ENCODE results near the gene ENGASE.
A peak's percentile ranks its signal among the peaks of the same experiment; 100 is the strongest.

Gene ENGASE

DNA sequence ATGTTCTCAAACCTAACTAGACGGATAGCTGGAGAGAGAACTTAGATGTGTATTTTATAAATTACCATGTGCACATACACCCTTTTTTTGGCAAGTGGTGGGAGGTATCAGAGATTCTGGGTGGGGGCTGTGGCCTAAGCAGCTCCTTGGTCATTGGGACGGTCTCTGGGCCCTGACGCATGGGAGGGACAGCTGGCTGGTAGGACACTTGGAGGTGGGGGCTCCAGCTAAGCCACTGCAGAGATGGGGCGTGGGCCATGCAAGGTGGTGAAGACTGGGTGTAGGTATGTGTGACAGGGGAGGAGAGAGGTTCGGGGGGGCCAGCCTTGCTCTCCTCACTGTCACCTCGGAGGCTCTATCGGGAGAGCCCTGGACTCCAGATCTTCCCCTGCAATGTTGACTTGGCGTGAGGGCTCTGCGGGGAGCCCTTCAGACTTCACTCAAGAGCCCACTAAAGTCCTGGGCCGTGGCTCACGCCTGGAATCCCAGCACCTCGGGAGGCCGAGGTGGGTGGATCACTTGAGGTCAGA, 33.5 kb upstream of the ENGASE start:
- DNase-seq, result no peak

DNA sequence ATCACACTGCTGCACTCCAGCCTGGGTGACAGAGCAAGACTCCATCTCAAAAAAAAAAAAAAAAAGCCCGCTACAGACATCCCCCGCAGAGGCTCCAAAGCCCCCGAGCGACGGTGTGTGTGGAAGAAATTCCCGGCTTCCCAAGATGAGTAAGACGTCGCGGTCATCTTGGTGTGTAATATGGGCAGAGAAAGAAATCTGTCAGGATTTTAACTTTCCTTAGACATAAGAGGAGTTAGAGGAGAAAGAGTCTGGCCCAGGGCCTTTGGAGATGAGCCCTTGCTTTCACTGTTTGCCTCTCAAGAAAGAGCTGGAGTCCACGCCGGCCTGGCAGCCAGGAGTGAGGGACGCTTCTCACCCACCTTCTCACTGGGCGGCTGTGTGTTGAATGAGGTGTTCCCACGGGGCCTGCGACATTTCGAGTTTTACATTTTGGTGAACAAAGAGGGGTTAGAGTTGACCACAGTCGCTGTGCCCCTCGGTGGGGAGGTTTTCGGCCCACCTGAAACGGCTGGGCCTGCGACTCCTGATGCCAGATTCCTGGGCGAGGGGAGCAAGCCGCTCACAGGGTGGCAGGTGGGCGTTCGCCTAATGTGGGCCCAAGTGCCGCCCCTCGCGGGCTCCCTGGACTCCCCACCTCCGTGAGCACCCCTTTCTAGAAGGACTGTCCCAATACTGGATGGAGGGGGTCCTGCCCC, 32.8 kb upstream of the ENGASE start:
- no peak for DNase-seq

DNA sequence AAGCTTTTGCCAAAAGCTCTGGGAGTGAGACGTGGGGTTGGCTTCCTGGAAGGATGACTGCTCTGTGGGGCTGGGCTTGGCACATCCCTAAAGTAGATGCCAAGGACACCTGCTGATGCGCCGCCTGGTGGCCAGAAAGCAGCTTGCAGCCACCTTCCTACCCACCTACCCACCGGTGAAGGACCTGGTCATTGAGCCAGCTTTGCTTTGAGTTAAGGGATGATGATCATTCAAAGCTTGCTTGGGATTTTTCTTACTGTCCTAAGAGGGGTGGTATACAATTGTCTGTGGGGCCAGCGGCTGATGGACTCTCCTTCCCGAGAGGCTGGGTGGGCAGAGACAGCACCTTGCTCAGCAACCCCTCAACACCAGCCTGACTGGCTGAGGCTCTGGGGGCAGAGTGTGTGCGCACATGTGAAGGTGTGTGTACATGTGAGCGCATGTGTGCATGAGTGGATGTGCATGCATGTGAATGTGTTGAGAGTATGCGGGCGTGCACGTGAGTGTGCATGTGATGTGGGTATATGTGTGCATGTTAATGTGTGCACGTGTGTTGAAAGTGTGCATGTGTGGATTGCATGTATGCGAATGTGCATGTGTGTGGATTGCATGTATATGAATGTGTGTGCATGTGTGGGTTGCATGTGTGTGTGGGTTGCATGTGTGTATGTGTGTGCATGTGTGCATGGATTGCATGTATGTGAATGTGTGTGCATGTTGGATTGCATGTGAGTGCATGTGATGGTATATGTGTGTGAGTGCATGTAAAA, 32.0 kb upstream of the ENGASE start:
- no peak for DNase-seq

DNA sequence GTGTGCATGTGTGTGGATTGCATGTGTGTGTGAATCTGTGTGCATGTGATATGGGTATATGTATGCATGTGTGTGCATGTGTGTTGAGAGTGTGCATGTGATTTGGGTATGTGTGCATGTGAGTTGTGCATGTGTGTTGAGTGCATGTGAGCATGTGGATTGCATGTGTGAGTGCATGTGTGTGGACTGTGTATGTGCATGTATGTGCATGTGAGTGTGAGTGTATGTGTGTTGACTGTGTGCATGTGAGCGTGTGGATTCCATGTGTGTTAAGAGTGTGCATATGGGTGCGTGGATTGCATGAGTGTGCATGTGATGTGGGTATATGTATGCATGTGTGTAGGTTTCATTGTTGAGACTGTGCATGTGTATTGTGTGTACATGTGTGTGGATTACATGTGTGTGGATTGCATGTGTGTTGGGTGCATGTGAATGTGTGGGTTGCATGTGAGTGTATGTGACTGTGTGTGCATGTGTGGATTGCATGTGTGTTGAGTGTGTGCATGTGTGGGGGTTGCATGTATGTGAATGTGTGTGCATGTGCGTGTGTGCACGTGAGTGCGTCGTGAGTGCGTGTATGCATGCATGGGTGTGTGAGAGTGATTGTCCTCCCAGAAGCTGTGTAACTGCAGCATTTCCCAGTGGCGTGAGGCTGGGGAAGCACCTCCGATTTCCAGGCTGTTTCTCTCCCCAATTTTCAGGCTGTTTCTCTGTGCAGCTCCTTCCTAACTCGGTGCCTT, 31.3 kb upstream of the ENGASE start:
- no peak for DNase-seq

DNA sequence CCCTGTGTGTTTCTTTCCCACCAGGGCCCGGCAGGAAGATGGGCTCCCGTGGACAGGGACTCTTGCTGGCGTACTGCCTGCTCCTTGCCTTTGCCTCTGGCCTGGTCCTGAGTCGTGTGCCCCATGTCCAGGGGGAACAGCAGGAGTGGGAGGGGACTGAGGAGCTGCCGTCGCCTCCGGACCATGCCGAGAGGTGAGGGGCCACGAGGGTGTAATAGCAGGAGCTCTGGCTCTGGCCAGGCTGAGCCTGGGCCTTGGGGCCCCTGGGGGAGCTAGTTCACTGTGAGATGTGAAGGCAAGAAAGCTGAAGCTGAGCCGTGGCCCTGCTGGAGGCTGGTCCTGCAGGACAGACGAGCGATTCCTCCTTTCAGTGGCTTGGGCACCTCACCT, 30.7 kb upstream of the ENGASE start:
- DNase-seq, result no peak

DNA sequence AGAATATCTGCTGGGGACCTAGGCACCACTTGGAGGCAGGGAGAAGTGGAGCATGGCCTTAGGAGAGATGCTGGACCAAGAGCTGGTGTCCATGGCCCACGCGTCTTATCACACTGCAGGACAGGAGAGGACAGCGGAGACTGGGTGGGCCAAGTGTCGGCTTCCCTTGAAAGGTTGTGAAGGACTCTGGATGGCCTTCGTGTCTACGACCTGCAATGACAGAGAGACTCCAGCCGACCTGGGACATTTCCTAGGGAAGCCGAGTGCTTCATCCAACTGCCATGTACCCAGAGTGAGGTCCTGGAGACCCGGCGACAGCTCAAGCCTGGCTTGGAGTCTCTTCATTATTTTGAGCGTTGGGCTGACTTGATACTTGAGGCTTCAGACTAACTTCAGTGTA, 30.2 kb upstream of the ENGASE start:
- no peak for DNase-seq

DNA sequence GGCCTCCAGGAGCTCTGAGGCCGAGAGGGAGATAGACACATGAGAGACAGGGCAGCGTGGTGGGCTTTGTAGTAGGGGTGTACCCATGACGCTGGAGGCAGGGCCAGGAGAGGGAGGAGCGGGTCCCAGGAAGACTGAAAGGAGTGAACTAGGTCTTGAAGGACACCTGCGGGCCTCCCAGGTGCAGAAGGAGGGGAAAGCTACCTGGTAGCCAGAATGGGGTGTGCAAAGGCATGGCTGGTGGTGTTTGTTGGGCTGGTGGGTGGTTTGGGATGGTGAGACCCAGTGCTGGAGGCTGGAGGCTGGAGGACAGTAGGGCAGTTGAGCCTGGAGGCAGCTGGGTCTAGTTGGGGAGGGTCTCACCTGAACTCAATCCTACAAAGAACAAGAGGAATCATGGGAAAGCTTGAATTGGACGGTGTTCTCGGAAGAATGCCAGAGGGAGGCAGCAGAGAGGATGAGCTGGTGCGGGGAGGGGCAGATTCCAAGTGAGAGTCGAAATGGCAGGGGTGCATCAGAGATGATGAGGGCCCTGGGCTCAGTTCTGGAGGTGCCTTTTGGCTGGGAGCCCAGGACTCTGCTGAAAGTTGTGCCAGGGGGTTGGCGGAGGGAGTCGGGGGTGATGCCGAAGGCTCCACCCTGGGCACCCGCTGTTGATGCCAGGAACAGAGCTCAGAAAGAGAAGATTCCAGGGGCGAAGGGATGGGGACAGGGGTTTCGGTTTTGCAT, 29.5 kb upstream of the ENGASE start:
- no peak for DNase-seq

DNA sequence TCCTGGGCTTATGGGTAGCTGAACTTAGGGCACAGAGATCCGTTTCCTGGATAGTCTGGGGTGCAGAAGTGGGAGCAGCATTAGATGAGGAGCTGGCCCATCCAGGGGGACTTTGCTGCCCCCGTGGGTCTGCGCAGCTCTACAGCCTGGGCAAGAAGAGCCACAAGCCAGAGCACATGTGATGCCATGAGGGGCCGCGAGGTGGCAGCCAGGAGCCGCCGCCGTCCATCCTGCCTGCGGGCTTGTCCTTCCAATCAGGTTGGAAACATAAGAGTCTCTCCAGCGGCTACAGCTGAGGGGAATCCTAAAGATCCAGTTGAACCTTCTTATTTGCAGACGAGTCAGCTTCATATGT, 28.8 kb upstream of the ENGASE start:
- peak; percentile 79 for DNase-seq

DNA sequence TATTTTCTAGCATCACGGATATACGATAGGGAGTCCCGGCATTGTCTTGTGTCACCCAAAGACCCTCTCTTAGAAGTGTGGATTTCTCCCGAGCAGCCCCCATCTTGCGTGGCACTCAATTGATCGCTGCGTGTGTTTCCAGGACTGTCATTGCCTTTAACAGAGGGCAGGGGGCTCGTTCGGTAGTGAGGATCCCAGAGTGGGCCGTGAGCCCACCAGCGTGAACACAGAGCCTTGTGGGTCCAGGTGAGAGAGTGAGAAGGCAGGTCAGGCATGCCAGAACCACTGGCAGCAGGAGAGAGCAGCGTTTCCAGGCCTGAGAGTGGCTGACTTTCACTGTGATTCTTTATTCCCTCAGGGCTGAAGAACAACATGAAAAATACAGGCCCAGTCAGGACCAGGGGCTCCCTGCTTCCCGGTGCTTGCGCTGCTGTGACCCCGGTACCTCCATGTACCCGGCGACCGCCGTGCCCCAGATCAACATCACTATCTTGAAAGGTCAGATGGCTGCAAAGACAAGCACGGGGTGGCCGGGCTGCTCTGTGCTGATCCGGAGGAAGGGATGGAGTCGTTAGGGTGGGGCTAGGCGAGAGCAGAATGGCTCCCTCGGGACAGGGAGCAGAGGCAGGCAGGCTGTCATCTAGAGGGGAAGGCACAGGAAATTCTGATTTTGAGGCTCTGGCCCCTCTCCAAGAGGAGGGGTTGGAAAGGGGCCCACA, 28.3 kb upstream of the ENGASE start:
- no peak for DNase-seq

DNA sequence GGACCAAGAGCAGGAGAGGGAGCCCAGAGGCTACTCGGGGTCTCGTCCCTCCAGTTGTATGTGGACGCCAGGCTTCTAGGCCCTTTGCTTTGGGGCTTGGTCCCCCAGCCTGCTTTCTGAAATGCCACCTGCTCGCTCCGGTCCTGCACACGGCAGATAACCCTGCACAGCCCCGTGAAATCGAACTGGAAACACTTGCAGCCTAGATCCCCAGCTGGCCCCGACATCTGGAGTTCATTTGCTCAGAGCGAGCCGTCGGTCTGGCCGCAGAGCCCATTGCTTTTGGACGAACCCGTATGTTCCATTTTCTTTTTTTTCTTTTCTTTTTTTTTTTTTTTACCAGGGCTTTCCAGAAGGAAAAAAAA, 27.7 kb upstream of the ENGASE start:
- no peak for DNase-seq

DNA sequence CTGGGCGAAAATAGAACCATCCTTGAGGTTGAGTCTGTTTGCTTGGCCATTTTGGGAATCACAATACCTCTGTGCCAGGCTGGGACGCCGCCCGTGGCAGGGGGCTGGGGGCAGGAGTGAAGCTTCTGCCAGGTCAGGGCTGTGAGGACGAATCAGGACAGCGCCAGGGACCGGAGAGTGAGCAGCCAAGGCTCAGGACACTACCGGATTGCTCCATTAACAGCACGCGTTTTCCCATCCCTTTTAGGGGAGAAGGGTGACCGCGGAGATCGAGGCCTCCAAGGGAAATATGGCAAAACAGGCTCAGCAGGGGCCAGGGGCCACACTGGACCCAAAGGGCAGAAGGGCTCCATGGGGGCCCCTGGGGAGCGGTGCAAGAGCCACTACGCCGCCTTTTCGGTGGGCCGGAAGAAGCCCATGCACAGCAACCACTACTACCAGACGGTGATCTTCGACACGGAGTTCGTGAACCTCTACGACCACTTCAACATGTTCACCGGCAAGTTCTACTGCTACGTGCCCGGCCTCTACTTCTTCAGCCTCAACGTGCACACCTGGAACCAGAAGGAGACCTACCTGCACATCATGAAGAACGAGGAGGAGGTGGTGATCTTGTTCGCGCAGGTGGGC, 27.2 kb upstream of the ENGASE start:
- no peak for DNase-seq

DNA sequence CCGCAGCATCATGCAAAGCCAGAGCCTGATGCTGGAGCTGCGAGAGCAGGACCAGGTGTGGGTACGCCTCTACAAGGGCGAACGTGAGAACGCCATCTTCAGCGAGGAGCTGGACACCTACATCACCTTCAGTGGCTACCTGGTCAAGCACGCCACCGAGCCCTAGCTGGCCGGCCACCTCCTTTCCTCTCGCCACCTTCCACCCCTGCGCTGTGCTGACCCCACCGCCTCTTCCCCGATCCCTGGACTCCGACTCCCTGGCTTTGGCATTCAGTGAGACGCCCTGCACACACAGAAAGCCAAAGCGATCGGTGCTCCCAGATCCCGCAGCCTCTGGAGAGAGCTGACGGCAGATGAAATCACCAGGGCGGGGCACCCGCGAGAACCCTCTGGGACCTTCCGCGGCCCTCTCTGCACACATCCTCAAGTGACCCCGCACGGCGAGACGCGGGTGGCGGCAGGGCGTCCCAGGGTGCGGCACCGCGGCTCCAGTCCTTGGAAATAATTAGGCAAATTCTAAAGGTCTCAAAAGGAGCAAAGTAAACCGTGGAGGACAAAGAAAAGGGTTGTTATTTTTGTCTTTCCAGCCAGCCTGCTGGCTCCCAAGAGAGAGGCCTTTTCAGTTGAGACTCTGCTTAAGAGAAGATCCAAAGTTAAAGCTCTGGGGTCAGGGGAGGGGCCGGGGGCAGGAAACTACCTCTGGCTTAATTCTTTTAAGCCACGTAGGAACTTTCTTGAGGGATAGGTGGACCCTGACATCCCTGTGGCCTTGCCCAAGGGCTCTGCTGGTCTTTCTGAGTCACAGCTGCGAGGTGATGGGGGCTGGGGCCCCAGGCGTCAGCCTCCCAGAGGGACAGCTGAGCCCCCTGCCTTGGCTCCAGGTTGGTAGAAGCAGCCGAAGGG, 26.4 kb upstream of the ENGASE start:
- no peak for DNase-seq

DNA sequence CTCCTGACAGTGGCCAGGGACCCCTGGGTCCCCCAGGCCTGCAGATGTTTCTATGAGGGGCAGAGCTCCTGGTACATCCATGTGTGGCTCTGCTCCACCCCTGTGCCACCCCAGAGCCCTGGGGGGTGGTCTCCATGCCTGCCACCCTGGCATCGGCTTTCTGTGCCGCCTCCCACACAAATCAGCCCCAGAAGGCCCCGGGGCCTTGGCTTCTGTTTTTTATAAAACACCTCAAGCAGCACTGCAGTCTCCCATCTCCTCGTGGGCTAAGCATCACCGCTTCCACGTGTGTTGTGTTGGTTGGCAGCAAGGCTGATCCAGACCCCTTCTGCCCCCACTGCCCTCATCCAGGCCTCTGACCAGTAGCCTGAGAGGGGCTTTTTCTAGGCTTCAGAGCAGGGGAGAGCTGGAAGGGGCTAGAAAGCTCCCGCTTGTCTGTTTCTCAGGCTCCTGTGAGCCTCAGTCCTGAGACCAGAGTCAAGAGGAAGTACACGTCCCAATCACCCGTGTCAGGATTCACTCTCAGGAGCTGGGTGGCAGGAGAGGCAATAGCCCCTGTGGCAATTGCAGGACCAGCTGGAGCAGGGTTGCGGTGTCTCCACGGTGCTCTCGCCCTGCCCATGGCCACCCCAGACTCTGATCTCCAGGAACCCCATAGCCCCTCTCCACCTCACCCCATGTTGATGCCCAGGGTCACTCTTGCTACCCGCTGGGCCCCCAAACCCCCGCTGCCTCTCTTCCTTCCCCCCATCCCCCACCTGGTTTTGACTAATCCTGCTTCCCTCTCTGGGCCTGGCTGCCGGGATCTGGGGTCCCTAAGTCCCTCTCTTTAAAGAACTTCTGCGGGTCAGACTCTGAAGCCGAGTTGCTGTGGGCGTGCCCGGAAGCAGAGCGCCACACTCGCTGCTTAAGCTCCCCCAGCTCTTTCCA, 25.5 kb upstream of the ENGASE start:
- no peak for DNase-seq

DNA sequence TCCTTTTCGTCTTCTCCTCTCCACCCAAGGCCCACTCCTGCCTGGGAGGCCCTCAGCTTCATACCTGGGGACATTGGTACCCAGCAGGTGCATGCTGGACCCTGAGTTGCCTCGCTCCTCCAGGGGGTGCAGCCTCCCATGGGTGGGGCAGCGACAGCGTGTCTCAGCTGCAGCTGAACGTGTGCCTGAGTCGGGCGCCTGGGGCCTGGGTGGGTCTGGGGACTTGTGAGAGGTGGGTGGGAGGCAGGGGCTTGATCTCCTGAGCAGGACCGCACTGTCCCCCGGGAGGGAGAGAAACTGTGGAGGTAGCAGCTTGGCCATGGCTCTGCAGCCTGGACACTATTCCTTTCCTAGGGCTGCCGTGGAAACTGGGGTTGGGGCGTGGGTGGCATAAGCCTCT, 24.8 kb upstream of the ENGASE start:
- DNase-seq, result no peak

DNA sequence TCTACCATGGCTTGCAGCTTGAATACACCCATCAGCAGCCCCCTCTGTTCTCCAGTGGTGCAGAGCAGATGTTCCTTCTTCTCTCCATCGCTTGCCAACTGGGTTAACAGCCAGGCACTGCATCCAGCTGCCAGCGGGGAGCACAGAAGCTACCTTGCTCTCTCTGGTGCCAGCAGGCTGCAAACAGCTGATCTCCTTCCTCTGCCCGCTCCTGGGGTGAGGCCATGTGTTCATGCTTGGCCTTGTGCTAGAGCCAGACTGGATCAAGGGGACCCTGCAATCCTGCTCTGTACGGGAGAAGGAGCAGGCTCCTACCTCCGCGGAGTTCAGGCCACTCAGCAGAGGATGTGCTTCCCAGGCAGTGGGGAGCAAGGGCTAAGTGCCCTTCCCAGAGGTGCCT, 24.1 kb upstream of the ENGASE start:
- DNase-seq, result no peak

DNA sequence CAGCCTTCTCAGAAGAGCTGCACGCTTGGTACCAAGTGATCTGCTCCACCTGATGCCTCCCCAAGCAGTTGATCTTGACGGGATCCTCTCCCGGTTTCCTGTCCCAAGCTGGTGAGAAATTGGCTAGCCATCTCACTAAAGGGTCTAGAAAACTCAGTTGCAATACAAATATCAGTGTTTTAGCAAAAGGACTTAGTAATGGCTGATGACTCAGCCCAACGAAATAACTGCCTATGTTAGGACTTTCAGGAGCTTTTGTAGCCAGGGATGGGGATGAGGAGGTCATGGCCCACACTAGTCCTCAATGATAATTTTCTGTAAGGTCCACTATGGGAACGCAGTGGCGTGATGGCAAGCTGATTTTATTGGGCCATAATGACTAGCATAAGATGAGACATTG, 23.3 kb upstream of the ENGASE start:
- no peak for DNase-seq

DNA sequence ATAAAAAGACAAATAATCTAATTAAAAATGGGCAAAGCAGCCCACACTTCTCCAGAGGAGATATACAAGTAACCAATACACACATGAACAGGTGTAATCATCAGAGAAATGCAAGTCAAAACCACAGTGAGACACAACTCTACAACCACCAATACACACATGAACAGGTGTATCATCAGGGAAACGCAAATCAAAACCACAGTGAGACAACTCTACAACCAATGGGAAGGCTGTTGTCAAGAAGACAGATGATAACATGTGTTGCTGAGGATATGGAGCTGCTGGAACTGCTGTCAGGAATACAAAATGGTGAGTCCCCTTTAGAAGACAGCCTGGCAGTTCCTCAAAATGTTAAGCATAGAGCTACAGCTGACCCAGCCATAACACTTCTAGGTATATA, 22.5 kb upstream of the ENGASE start:
- no peak for DNase-seq

DNA sequence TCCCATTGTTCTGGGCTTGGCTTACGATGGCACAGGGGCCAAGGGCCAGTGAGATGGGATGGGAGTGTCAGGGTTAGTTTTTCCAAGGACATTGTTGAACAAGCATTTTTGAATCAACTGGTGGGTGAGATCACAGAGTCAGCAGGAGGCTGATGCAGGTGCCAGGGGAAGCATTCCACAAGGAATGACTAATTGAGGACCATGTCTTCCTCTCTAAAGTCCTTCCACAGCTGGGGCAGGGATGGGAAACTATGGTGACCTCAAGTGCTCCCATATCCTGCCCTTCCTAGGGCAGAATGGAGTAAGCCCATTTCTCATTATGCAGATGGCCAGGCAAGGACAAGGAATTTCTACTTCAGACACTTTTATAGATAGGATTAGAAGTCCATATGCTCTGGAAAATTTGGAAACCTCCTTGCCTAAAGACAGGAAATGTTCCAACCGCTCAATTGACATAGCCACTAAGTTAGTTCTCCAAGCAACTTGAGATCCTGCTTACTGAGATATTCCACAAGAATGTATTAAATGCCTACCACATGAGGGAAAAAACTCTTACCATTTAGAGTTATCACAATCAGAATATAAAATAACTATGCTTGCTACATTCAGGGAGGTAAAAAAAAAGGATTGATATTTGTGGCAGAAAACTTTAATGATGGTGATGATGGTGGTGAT, 21.2 kb upstream of the ENGASE start:
- DNase-seq, result no peak

All from midbrain (tissue), 1 donor.